Measurements from ENCODE around the gene OSER1.

DNA sequence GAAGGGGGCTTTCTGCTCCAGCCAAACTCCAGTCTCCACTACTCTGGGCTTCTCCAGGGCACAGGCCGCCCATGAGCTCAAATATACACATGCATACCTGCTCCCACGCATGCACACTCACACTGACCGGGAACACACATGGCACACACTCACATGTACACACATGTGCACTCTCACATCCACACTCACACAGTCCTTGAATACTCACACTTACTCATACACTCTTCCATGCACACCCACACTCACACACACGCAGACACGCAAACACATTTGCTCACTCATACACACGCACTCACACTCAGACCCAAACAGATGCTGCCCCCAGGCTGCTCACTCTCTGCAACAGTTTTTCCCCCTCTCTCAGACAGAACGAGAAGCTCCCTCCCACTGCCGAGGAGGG lies 43.5 kb upstream of the OSER1 start:
- no peak for TF ChIP-seq POLR2A (conservative IDR thresholded peaks at IDR 0.05)
- TF ChIP-seq, protein P1, sequence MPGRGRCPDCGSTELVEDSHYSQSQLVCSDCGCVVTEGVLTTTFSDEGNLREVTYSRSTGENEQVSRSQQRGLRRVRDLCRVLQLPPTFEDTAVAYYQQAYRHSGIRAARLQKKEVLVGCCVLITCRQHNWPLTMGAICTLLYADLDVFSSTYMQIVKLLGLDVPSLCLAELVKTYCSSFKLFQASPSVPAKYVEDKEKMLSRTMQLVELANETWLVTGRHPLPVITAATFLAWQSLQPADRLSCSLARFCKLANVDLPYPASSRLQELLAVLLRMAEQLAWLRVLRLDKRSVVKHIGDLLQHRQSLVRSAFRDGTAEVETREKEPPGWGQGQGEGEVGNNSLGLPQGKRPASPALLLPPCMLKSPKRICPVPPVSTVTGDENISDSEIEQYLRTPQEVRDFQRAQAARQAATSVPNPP (IDR thresholded peaks at IDR 0.05; ENCODE audit: borderline replicate concordance, insufficient read depth, insufficient read length) = no peak
- TF ChIP-seq, protein P2, sequence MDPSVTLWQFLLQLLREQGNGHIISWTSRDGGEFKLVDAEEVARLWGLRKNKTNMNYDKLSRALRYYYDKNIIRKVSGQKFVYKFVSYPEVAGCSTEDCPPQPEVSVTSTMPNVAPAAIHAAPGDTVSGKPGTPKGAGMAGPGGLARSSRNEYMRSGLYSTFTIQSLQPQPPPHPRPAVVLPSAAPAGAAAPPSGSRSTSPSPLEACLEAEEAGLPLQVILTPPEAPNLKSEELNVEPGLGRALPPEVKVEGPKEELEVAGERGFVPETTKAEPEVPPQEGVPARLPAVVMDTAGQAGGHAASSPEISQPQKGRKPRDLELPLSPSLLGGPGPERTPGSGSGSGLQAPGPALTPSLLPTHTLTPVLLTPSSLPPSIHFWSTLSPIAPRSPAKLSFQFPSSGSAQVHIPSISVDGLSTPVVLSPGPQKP (CRISPR knock-in tag; IDR thresholded peaks at IDR 0.05) = no peak
- no peak for TF ChIP-seq SRSF1 (IDR thresholded peaks at IDR 0.05; ENCODE audit: low read depth, low read length)
- TF ChIP-seq SMARCE1 (IDR thresholded peaks at IDR 0.05) = no peak
- no peak for TF ChIP-seq MAFG (tag; conservative IDR thresholded peaks at IDR 0.05)
